NCI-H2107 (cell line): Measurements from ENCODE around the gene HOXC10.

Source experiments
- DNase-seq: peaks from one replicate; lab custom pipeline; 2025; lab: John Stamatoyannopoulos, UW

The HOXC10 gene

GRCh38 chr12:54003625-54004024, 18.7 kb downstream of the HOXC10 start:
- no peak for DNase-seq

GRCh38 chr12:54004063-54004840, 19.3 kb downstream of the HOXC10 start:
- DNase-seq, result no peak

GRCh38 chr12:54004841-54005530, 20.0 kb downstream of the HOXC10 start:
- no peak for DNase-seq

- DNase-seq, result no peak
Measured at GRCh38 chr12:54005531-54005852, 20.5 kb downstream of the HOXC10 start.

- DNase-seq, result peak; percentile 56
Measured at GRCh38 chr12:54005853-54006558, 21.1 kb downstream of the HOXC10 start.

GRCh38 chr12:54006559-54007220, 21.7 kb downstream of the HOXC10 start:
- DNase-seq, result no peak

GRCh38 chr12:54007538-54008259, 22.8 kb downstream of the HOXC10 start:
- no peak for DNase-seq

GRCh38 chr12:54008260-54008552, 23.3 kb downstream of the HOXC10 start:
- DNase-seq, result no peak

GRCh38 chr12:54009171-54010052, 24.5 kb downstream of the HOXC10 start:
- no peak for DNase-seq

GRCh38 chr12:54010053-54010971, 25.4 kb downstream of the HOXC10 start:
- DNase-seq, result no peak

- DNase-seq, result no peak
Measured at GRCh38 chr12:54010972-54011664, 26.2 kb downstream of the HOXC10 start.

GRCh38 chr12:54011665-54012532, 27.0 kb downstream of the HOXC10 start:
- DNase-seq, result no peak

GRCh38 chr12:54012631-54013409, 27.9 kb downstream of the HOXC10 start:
- DNase-seq, result no peak

- DNase-seq, result no peak
Measured at GRCh38 chr12:54014377-54015017, 29.6 kb downstream of the HOXC10 start.

- no peak for DNase-seq
Measured at GRCh38 chr12:54015018-54015931, 30.3 kb downstream of the HOXC10 start.

GRCh38 chr12:54016051-54016450, 31.1 kb downstream of the HOXC10 start:
- DNase-seq, result no peak
